Skeletal muscle satellite cell (primary cell): ENCODE measurements around the gene DENND4B.

Source experiments
- H3K27me3 ChIP-seq: 2 replicates; pipeline ENCODE4 v1.7.0; 2013; ENCODE audit warnings: low read length; ENCODE audit not compliant: control insufficient read depth, insufficient read depth
- H3K36me3 ChIP-seq: 2 replicates; pipeline ENCODE4 v1.7.0; 2013; ENCODE audit warnings: mild to moderate bottlenecking, control low read depth, low read length; ENCODE audit not compliant: insufficient read depth
- H3K4me1 ChIP-seq: 2 replicates; pipeline ENCODE4 v1.7.0; 2013; ENCODE audit warnings: low read length; ENCODE audit not compliant: control insufficient read depth, insufficient read depth
- H3K4me2 ChIP-seq: 2 replicates; pipeline ENCODE4 v1.7.0; 2013; ENCODE audit warnings: mild to moderate bottlenecking, low read length
- H3K4me3 ChIP-seq: 2 replicates; pipeline ENCODE4 v1.7.0; 2013; ENCODE audit warnings: low read length
- H3K9ac ChIP-seq: 2 replicates; pipeline ENCODE4 v1.7.0; 2013; ENCODE audit warnings: mild to moderate bottlenecking, low read depth, low read length, moderate library complexity
- H3K9me3 ChIP-seq: replicated peaks from 2 replicates; pipeline ENCODE4 v1.7.0; 2013; ENCODE audit warnings: mild to moderate bottlenecking, control low read depth, low read length

The DENND4B gene

DNA sequence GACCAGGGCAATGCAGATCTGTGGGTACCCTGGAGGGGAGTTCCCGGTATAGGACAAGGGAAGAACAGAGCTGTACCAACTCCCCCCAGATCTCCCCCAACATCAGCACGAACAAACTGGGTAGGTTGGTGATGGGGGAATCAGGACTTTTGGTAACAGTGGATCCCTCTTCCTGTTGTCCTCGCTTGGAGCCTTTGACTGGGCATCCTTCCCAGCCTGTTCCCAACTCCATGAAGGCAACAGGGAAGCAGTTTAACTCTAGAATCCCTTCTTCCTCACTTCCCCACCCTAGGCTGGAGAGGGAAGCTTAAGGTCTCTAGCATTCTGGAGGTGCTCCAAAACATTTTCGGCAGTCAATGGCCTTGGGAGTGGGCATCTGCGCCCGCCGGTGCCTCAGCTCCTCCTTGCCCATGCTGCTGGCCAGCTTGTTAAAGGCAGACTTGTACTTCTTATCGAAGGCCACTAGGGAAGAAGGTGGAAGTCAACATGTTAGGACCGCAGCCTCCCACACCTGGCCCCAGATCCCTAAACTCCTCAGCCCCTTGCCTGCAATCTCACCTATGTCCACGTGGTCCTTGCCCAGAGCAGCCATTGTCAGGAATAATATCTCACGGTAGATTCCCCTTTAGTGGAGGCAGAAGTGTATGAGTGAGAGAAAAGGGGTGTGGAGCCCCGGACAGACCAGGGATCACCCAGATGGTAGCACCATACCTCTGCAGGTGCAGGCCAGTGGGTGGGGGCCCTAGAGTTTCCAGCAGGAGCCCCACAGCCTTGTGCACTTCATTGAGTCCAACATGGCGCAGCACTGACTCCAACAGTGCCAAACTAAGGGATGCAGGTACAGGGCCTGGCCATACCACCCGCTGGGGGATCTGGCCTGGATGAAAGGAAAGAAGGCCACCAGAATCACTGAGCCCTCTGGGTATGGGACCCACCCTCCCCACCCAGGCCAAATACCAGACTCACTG lies 16.3 kb downstream of the DENND4B start:
- Histone ChIP-seq H3K9me3 (no peaks in the 10 kb centered on the region), H3K4me3 (no peak overlapping the region), H3K36me3 (peaks cover 25% of the 10 kb centered on the region), H3K4me2 (no peak overlapping the region), H3K27me3 (no peaks in the 10 kb centered on the region), H3K4me1 (peaks cover 3% of the 10 kb centered on the region), H3K9ac (no peak overlapping the region)

DNA sequence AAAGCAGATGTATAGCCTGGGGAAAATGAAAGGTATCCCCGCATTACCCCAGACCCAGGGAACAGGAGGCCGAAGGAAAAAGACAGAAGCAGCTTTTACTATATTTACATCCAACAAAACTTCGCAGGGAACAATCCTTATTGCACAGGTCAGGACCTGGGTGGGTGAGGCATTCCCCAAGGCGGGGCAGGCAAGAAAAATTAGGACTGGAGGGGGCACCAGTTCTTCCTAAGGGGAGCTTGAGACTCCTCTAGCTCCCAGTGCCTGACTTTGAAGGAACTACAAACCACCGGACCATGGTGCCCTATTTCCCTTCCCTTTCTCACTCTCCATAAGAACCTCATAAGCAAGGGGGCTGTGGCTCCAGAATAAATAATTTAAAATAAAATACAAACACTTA lies 17.1 kb downstream of the DENND4B start:
- Histone ChIP-seq H3K9ac (no peak overlapping the region), H3K9me3 (no peaks in the 10 kb centered on the region), H3K27me3 (no peaks in the 10 kb centered on the region), H3K4me2 (no peak overlapping the region), H3K36me3 (peaks cover 25% of the 10 kb centered on the region), H3K4me3 (no peak overlapping the region), H3K4me1 (peaks cover 4% of the 10 kb centered on the region)

DNA sequence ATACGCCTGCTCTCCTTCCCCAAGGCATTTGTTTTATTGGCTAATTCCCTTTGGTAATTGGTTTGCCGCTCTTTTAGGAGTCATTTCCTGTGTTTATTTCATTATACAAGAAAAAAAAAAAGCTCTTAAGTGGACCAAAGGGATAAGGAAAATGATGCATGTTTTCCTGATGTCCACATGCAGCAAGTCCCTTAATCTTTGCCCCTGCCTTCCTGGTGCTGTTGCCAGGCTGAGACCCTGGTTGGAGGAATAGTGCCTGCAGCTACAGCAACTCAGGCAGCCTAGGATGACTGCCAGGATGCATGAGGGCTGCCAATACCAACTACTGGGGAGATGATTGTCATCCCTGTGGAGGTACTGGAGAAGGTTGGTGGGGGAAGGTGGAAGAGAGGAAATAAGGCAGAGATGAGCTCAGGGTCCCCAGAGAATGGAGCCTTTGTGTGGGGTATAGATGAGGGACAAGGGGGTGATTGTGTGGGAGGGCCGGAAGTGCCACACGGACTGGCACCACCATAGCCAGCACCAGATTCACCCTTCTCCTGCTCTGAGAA lies 17.7 kb downstream of the DENND4B start:
- H3K4me1 ChIP-seq = peaks cover 10% of the 10 kb centered on the region
- no peaks in the 10 kb centered on the region for H3K9me3 ChIP-seq
- H3K4me3 ChIP-seq = no peak overlapping the region
- no peak overlapping the region for H3K4me2 ChIP-seq
- H3K9ac ChIP-seq = no peak overlapping the region
- H3K36me3 ChIP-seq = peaks cover 22% of the 10 kb centered on the region
- no peaks in the 10 kb centered on the region for H3K27me3 ChIP-seq

DNA sequence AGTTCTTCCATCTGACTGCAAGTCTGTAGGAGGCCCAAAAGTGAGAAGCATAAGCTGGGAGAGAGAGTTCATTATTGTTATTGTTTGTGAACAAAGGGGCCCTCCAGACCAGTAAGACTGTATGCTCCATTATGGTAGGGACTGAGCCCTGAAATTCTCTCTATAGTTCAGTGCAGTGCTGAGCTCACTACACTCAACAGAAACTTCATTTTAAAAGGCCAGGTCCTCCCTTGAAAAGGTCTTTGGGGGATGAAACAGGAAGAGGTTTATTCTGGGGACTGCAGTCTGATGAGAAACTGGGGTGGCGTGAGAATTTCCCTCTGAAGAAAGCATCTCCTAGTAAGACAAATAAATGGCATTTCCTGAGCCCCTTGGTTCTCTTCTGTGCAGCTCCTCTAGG lies 18.3 kb downstream of the DENND4B start:
- Histone ChIP-seq H3K9me3 (no peaks in the 10 kb centered on the region), H3K4me3 (no peak overlapping the region), H3K27me3 (no peaks in the 10 kb centered on the region), H3K36me3 (peaks cover 17% of the 10 kb centered on the region), H3K4me1 (peaks cover 16% of the 10 kb centered on the region), H3K9ac (no peak overlapping the region), H3K4me2 (no peak overlapping the region)

DNA sequence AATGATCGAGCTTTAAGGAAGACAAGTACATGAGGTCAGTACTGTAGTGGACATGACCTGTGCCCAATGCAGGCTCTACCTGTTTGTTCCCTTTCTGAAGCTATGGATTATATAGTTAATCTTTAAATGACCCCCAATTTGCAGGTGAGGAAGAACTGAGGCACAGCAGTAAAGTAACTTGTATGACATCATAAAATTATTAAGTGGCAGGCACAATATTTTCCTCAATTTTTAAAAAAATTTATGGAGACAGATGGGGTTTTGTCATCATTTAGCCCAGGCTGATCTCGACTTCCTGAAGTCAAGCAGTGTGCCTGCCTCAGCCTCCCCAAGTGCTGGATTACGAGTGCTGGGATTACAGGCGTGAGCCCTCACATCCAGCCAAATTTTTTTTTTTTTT lies 20.1 kb downstream of the DENND4B start:
- H3K9ac ChIP-seq = no peak overlapping the region
- no peak overlapping the region for H3K4me2 ChIP-seq
- H3K36me3 ChIP-seq = peaks cover 4% of the 10 kb centered on the region
- H3K4me3 ChIP-seq = no peak overlapping the region
- H3K9me3 ChIP-seq = no peaks in the 10 kb centered on the region
- peaks cover 17% of the 10 kb centered on the region for H3K4me1 ChIP-seq
- H3K27me3 ChIP-seq = no peaks in the 10 kb centered on the region

DNA sequence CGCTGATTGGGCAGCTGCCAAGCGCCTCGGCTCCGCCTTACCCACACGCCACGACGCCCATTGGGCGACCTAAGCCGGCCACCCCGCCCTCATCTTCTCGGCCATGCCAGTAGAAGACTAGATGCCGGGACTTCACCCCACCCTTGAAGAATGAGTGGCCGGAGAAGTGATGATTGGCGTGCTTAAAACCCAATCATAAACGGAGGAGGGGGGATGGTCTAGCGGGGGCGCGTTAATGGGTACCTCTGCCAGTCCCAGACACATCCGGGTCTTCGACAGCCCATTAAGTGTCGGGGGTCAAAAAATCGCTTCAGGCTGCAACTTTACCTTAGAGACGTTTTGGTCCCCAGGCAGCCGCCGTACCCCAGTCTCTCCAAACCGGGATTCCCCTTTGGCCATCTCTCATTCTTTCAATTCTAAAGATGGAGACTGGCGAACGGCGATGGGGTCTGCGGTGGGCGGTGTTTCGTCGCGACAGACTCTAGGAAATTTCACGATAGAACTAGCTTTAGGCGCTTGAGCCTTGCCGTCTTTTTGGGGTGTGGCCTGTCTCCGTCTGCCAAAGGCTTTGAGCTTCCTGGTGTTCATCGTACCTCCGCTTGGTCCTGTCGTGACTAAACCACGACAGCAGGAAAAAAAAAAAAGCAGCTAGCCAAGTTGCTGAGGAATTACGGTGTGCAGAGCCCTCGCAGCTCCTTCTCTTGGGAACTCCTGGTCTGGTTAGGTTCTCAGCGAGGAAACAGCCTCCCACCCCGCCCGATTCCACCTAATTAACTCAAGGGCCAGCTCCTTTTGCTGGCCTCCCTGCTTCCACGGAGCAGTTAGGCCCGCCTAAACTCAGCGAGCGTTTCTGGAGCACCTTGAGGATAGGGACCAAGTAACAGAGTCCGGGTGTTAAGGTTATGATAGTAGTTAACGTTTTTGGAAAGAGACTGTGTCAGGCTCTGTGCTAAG lies 23.3 kb downstream of the DENND4B start, which contains the start of gene GATAD2B:
Gene GATAD2B (minus strand): TSS at position 1 of the 954 bp plus-strand sequence. CDS start 94,625 bp downstream, outside the sequence.
- Histone ChIP-seq H3K36me3 (peaks cover 4% of the 10 kb centered on the region), H3K9ac (peak within 1 kb of the TSS; percentile 89), H3K4me3 (peak within 1 kb of the TSS; percentile 79), H3K4me1 (peaks cover 36% of the 10 kb centered on the region), H3K9me3 (no peaks in the 10 kb centered on the region), H3K4me2 (peak within 1 kb of the TSS; percentile 92), H3K27me3 (no peaks in the 10 kb centered on the region)

DNA sequence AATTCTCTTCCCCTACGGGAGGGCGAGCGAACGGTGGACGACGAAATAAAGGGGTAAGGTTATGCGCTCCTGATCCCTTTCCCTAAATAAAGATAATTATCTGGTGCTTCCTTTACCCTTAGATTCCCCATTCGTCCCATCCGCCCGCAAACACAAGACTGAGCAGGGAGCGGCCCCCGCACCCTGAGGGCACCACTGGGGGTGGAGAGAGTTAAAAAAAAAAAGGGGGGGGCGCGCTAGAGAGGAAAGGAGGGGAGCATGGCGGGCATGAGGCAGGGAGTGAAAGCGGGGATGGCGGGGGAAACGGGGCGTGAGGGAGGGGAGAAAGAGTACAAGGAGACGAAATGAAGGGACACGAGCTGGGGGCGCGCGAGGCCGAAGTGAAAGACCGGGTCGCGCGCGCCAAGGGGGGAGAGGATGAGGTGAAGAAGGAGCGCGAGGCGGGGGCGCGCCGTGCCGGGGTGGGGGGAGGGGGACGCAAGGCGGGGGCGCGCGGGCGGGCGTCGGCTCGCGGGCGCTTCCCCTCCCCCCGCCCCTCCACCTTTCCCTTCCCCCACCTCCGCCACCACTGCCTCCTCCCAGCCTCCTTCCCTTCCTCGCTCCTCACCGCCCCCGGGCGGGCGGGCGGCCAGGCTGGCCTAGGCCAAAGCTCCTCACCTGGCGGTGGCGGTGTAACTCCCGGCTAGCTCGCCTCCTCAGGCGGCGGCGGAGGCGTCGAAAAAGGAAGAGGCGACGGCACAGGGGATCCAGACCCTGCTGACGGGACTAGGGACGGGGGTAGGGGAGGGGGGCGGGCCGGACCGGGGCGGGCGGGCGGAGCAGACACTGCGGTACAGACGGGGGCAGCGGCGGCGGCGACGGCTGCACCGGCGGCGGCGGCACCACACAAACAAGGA lies 24.2 kb downstream of the DENND4B start:
- H3K36me3 ChIP-seq = peaks cover 4% of the 10 kb centered on the region
- H3K9me3 ChIP-seq = no peaks in the 10 kb centered on the region
- peak overlapping the region; percentile 74 for H3K9ac ChIP-seq
- peaks cover 36% of the 10 kb centered on the region for H3K4me1 ChIP-seq
- peak overlapping the region; percentile 87 for H3K4me2 ChIP-seq
- H3K4me3 ChIP-seq = peak overlapping the region; percentile 78
- no peaks in the 10 kb centered on the region for H3K27me3 ChIP-seq

DNA sequence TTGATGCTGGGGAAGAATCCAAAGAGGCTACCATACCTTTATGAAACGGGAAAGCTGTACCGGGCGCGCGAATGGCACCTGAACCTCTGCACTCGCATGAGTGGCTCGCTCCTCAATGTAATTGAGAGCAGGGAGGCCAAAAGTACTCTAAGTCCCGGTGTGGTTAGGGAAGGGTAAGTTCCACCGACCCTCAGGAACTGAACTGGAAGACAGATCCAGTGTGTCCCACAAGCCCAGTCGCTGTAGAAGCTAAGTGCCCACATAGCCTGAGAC lies 24.8 kb downstream of the DENND4B start:
- Histone ChIP-seq H3K9me3 (no peaks in the 10 kb centered on the region), H3K4me3 (peak overlapping the region; percentile 78), H3K36me3 (peaks cover 4% of the 10 kb centered on the region), H3K9ac (peak overlapping the region; percentile 74), H3K27me3 (no peaks in the 10 kb centered on the region), H3K4me1 (peaks cover 36% of the 10 kb centered on the region), H3K4me2 (peak overlapping the region; percentile 87)

DNA sequence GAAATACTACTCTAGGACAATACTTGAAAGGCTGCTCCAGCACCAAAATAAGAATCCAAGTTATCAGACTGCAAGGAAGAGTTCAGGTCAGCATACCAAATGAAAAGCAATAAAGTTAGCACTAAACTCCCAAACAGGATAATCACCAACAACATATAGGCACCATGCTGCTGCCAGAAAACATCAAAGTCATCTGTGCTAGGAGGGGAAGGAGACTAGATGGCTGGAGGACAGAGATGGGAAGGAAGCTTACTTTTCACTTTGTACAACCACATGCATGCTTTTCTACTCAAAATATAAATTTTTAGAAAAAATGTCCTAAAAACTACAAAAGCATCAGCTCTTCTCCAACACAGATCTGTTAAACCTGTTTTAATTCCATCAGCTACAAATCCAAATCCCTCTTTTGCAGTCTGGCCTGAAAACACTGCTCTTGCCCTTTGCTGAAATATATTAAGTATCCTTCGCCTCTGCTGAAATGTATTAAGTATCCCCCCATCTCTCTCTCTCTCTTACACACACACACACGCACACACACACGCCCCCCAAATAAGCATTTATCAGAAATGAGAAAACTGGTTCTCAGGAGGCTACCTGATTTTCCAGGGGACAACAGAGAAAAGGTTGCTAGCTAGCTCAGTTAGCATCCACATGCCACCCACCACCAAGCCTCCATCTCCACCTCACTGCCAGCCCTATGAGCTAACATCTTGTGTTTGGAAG lies 25.3 kb downstream of the DENND4B start:
- H3K36me3 ChIP-seq = peaks cover 4% of the 10 kb centered on the region
- no peaks in the 10 kb centered on the region for H3K9me3 ChIP-seq
- H3K27me3 ChIP-seq = no peaks in the 10 kb centered on the region
- H3K4me2 ChIP-seq = peak overlapping the region; percentile 87
- peaks cover 36% of the 10 kb centered on the region for H3K4me1 ChIP-seq
- H3K9ac ChIP-seq = peak overlapping the region; percentile 74
- peak overlapping the region; percentile 78 for H3K4me3 ChIP-seq
